Sigmoid colon (tissue), 4 donors: ENCODE measurements around the gene SRM.

ENCODE experiments used
- EP300 ChIP-seq, 4 donors: sonication (generic); formaldehyde crosslinking; IDR thresholded peaks; one replicate each; pipeline ENCODE4 v1.6.1; 2017; ENCODE audit warnings: antibody characterized with exemption in 4 of 4
- TF ChIP-seq, protein P1 (sequence below), 4 experiments: fragments of 450-650 bp in 3 of 4; fragments of 200-600 bp in 1 of 4; IDR thresholded peaks; one replicate each; pipeline ENCODE4 v1.5.1; 2016 to 2019; ENCODE audit warnings: antibody characterized with exemption in 4 of 4, mild to moderate bottlenecking in 3 of 4, moderate library complexity in 2 of 4

DNA sequence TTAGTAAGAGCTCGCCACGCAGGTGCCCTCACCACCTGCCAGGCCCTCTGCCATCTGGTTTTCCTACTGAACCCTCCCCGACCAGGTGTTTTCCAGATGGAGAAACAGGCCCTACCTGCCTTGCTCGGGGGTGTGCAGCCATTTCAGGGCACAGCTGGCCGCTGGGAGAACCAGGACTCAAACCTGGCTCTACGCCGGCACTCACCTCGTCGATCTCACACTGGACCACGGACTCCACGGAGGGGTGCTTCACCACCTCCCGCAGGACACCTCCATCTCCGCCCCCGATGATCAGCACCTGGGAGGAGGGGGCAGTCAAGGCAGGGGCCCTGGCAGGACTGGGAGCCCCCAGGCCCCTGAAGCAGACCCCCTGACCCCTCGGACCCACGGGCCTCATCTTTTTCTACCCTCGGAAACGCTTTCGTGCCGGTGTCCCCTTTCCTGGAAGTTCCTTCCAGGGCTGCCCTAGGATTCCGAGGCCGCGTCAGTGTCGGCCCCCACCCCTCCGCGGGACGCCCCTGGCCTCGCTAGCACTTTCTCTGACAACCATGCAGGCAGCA, 1.1 kb downstream of the SRM start:
- TF ChIP-seq, protein P1, sequence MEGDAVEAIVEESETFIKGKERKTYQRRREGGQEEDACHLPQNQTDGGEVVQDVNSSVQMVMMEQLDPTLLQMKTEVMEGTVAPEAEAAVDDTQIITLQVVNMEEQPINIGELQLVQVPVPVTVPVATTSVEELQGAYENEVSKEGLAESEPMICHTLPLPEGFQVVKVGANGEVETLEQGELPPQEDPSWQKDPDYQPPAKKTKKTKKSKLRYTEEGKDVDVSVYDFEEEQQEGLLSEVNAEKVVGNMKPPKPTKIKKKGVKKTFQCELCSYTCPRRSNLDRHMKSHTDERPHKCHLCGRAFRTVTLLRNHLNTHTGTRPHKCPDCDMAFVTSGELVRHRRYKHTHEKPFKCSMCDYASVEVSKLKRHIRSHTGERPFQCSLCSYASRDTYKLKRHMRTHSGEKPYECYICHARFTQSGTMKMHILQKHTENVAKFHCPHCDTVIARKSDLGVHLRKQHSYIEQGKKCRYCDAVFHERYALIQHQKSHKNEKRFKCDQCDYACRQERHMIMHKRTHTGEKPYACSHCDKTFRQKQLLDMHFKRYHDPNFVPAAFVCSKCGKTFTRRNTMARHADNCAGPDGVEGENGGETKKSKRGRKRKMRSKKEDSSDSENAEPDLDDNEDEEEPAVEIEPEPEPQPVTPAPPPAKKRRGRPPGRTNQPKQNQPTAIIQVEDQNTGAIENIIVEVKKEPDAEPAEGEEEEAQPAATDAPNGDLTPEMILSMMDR (IDR thresholded peaks at IDR 0.05): no peak
- TF ChIP-seq EP300 (IDR thresholded peaks at IDR 0.05): no peak
